CD4-positive, alpha-beta T cell (primary cell): ENCODE data around the gene TUBGCP4. TPM values are rescaled to one million over a fixed set of nuclear protein-coding genes. Genes with fewer than 3 reads are reported as not detected.

Experiments
- ATAC-seq: fragments of 200-7000 bp; cut with Tn5 transposase; one replicate; pipeline ENCODE4 v1.10.0; 2022; ENCODE audit warnings: mild to moderate bottlenecking; ENCODE audit not compliant: poor library complexity
- CTCF ChIA-PET: fragments of 350-600 bp; sonication (Branson Sonifier 250); formaldehyde crosslinking; loops from one replicate; lab custom pipeline; 2021; ENCODE audit warnings: antibody characterized with exemption, inconsistent platforms; lab: Charles Lee
- POLR2A ChIA-PET: fragments of 350-600 bp; sonication (Branson Sonifier 250); formaldehyde crosslinking; loops from one replicate; lab custom pipeline; 2021; ENCODE audit warnings: antibody characterized with exemption, inconsistent platforms; lab: Charles Lee
- DNase-seq, 14 experiments: peaks; one replicate each; pipeline ENCODE4 v3.0.0-alpha.2; 2013 to 2020; ENCODE audit warnings: mixed read lengths in 2 of 14
- H3K27ac ChIP-seq, 2 donors: one replicate each; pipeline versions ENCODE4 v1.5.1 to v1.7.0; 2013; ENCODE audit warnings: low read length in 2 of 2, low read depth in 1 of 2, mild to moderate bottlenecking in 1 of 2
- H3K27me3 ChIP-seq, 2 experiments: 1 replicate in 1 of 2; 2 replicates in 1 of 2; pipeline versions ENCODE4 v1.6.1 to v1.7.0; 2013; ENCODE audit warnings: low read length in 2 of 2, control low read depth in 1 of 2, mild to moderate bottlenecking in 1 of 2, moderate library complexity in 1 of 2; ENCODE audit not compliant: insufficient read depth in 2 of 2, control insufficient read depth in 1 of 2
- H3K36me3 ChIP-seq: one replicate; pipeline ENCODE4 v1.6.1; 2013; ENCODE audit warnings: low read length, control low read depth; ENCODE audit not compliant: insufficient read depth
- H3K4me1 ChIP-seq: one replicate; pipeline ENCODE4 v1.6.1; 2013; ENCODE audit warnings: low read length, control low read depth; ENCODE audit not compliant: insufficient read depth
- H3K4me3 ChIP-seq: one replicate; pipeline ENCODE4 v1.5.1; 2013; ENCODE audit warnings: mild to moderate bottlenecking, low read length, moderate library complexity
- H3K9me3 ChIP-seq, 2 experiments: 1 replicate in 1 of 2; 2 replicates in 1 of 2; pipeline versions ENCODE4 v1.6.1 to v1.7.0; 2013; ENCODE audit warnings: low read length in 2 of 2, mild to moderate bottlenecking in 2 of 2, control low read depth in 1 of 2, moderate library complexity in 1 of 2; ENCODE audit not compliant: control insufficient read depth in 1 of 2, insufficient read depth in 1 of 2
- H3K27ac Mint-ChIP-seq: one replicate; pipeline ENCODE4 v1.8.0; 2020; ENCODE audit warnings: mixed read lengths
- H3K27me3 Mint-ChIP-seq: one replicate; pipeline ENCODE4 v1.8.0; 2021; ENCODE audit warnings: mixed read lengths
- H3K36me3 Mint-ChIP-seq: one replicate; pipeline ENCODE4 v1.8.0; 2021; ENCODE audit warnings: low read depth, mixed read lengths
- H3K4me1 Mint-ChIP-seq: one replicate; pipeline ENCODE4 v1.8.0; 2021; ENCODE audit warnings: low read depth, mixed read lengths
- H3K4me3 Mint-ChIP-seq: one replicate; pipeline ENCODE4 v1.8.0; 2020; ENCODE audit warnings: mild to moderate bottlenecking, mixed read lengths
- H3K9me3 Mint-ChIP-seq: one replicate; pipeline ENCODE4 v1.8.0; 2020; ENCODE audit warnings: mixed read lengths
- CTCF ChIP-seq: fragments of 200-600 bp; IDR thresholded peaks from one replicate; pipeline ENCODE4 v1.8.0; 2022; ENCODE audit warnings: antibody characterized with exemption, mild to moderate bottlenecking
- intact Hi-C, 2 experiments: fragments of 100-400 bp; cut with DNase I in 1 of 2; cut with micrococcal nuclease in 1 of 2; formaldehyde crosslinking; loops; one replicate each; pipeline versions ENCODE4 v1.15.1 to v1.9.0; 2023 to 2025; cut with DNase I, micrococcal nuclease
- total RNA-seq, 174 experiments: library from RNA in 2 of 174; stranded (reverse) in 2 of 174; gene quantifications; one replicate each; pipeline ENCODE4 v1.2.3 and lab custom pipeline; 2021 to 2026

The TUBGCP4 gene
- total RNA-seq, 2 experiments from 2014 or later, result 4.1 to 5.9 TPM

- intact Hi-C loops, result no loop called here
- Histone ChIP-seq H3K36me3 (no peaks in the 10 kb centered on the region), H3K27ac (peak overlapping the region; percentile 92 to 96), H3K27me3 (no peaks in the 10 kb centered on the region), H3K4me3 (peak overlapping the region; percentile 79), H3K4me1 (peaks cover 23% of the 10 kb centered on the region), H3K9me3 (no peaks in the 10 kb centered on the region)
- Mint-ChIP-seq H3K9me3 (no peaks in the 10 kb centered on the region), H3K36me3 (peaks cover 34% of the 10 kb centered on the region), H3K27me3 (peaks cover 3% of the 10 kb centered on the region), H3K27ac (peak overlapping the region; percentile 100), H3K4me3 (peak overlapping the region; percentile 98), H3K4me1 (peaks cover 41% of the 10 kb centered on the region)
- TF ChIP-seq CTCF, result no peak
- POLR2A ChIA-PET, result interaction anchor here (1.0 to 2.1 kb wide), 4 partner anchors 17 to 1357 kb away, joined by 3 to 22 read pairs (median 4); partner anchors contain the start of genes EHD4, TUBGCP4 and ZSCAN29
- ATAC-seq (no peak), DNase-seq (peak in 9 of 14 experiments; percentile 2 to 35 (median 11))
- CTCF ChIA-PET, result interaction anchor here (0.8 kb wide), 1 partner anchor 44 kb away, joined by 3 read pairs; no protein-coding TSS in a partner anchor
Measured at GRCh38 chr15:43329217-43329959, 41.5 kb upstream of the TUBGCP4 start.

GRCh38 chr15:43329960-43330779 is 40.7 kb upstream of the TUBGCP4 start, which contains the start of gene LCMT2:
LCMT2 (minus strand) TSS chr15:43330573; CDS start chr15:43330489, 84 bp downstream.
- CTCF ChIA-PET, result interaction anchor here (0.8 kb wide), 1 partner anchor 45 kb away, joined by 3 read pairs; no protein-coding TSS in a partner anchor
- POLR2A ChIA-PET, result interaction anchor here (1.0 to 2.1 kb wide), 5 partner anchors 16 to 1358 kb away, joined by 3 to 22 read pairs (median 4); partner anchors contain the start of genes EHD4, TUBGCP4 and ZSCAN29
- Mint-ChIP-seq H3K36me3 (peaks cover 34% of the 10 kb centered on the region), H3K4me3 (peak within 1 kb of the TSS; percentile 98), H3K4me1 (peaks cover 41% of the 10 kb centered on the region), H3K9me3 (no peaks in the 10 kb centered on the region), H3K27ac (peak within 1 kb of the TSS; percentile 100), H3K27me3 (peaks cover 3% of the 10 kb centered on the region)
- Histone ChIP-seq H3K27ac (peak within 1 kb of the TSS; percentile 92 to 96), H3K36me3 (no peaks in the 10 kb centered on the region), H3K4me1 (peaks cover 23% of the 10 kb centered on the region), H3K9me3 (no peaks in the 10 kb centered on the region), H3K27me3 (no peaks in the 10 kb centered on the region), H3K4me3 (peak within 1 kb of the TSS; percentile 79)
- intact Hi-C loops, result loop anchor here (2.0 to 10.0 kb wide), 5 partner anchors 41 to 595 kb away; partner anchors contain the start of genes TUBGCP4 (in 2 of the 2), ZSCAN29 (in 2 of the 2) and CDAN1 (in 1 of the 2)
- peak; percentile 81 to 97 (median 88) for DNase-seq
- TF ChIP-seq CTCF, result peak; percentile 15
- peak; percentile 83 for ATAC-seq

GRCh38 chr15:43330780-43331087 is 40.2 kb upstream of the TUBGCP4 start:
- peaks cover 3% of the 10 kb centered on the region for H3K27me3 Mint-ChIP-seq
- intact Hi-C loops, result loop anchor here (2.0 to 10.0 kb wide), 5 partner anchors 40 to 596 kb away; partner anchors contain the start of genes TUBGCP4 (in 2 of the 2), ZSCAN29 (in 2 of the 2) and CDAN1 (in 1 of the 2)
- POLR2A ChIA-PET, result interaction anchor here (1.5 kb wide), 1 partner anchor 749 kb away, joined by 4 read pairs; no protein-coding TSS in a partner anchor
- no peak for DNase-seq
- H3K36me3 Mint-ChIP-seq, result peaks cover 38% of the 10 kb centered on the region
- H3K9me3 Mint-ChIP-seq, result no peaks in the 10 kb centered on the region
- ATAC-seq, result peak; percentile 22
- Histone ChIP-seq H3K4me3 (peak overlapping the region; percentile 79), H3K36me3 (no peaks in the 10 kb centered on the region), H3K27ac (peak overlapping the region; percentile 92 to 96), H3K27me3 (no peaks in the 10 kb centered on the region), H3K9me3 (no peaks in the 10 kb centered on the region), H3K4me1 (peaks cover 23% of the 10 kb centered on the region)
- peaks cover 41% of the 10 kb centered on the region for H3K4me1 Mint-ChIP-seq
- peak overlapping the region; percentile 100 for H3K27ac Mint-ChIP-seq
- no peak for TF ChIP-seq CTCF
- H3K4me3 Mint-ChIP-seq, result peak overlapping the region; percentile 98
- CTCF ChIA-PET, result no interaction called here
